BLaER1 treated with 17β-estradiol and CSF1 and Interleukin-3, amounts not matched to agents 10 nM and 100 nM (cell line): ENCODE results near the gene GPATCH2L.

Experiments used
- H3K27ac ChIP-seq, 11 experiments: shearing (Covaris generic); formaldehyde crosslinking; 2 replicates each; pipeline ENCODE4 v1.8.1; 2022
- H3K27me3 ChIP-seq, 11 experiments: shearing (Covaris generic); formaldehyde crosslinking; 2 replicates each; pipeline ENCODE4 v1.8.1; 2022
- H3K36me3 ChIP-seq, 11 experiments: shearing (Covaris generic); formaldehyde crosslinking; 2 replicates each; pipeline ENCODE4 v1.8.1; 2022
- H3K4me1 ChIP-seq, 10 experiments: shearing (Covaris generic); formaldehyde crosslinking; 2 replicates each; pipeline ENCODE4 v1.8.1; 2022
- H3K4me2 ChIP-seq, 11 experiments: shearing (Covaris generic); formaldehyde crosslinking; 2 replicates each; pipeline ENCODE4 v1.8.1; 2022
- H3K4me3 ChIP-seq, 10 experiments: shearing (Covaris generic); formaldehyde crosslinking; 2 replicates each; pipeline ENCODE4 v1.8.1; 2022
- H3K9ac ChIP-seq, 11 experiments: shearing (Covaris generic); formaldehyde crosslinking; 2 replicates each; pipeline ENCODE4 v1.8.1; 2022
- H3K9me3 ChIP-seq, 11 experiments: shearing (Covaris generic); formaldehyde crosslinking; replicated peaks in 1 of 11; 2 replicates each; pipeline ENCODE4 v1.8.1; 2022
- H4K20me1 ChIP-seq, 11 experiments: shearing (Covaris generic); formaldehyde crosslinking; 2 replicates each; pipeline ENCODE4 v1.8.1; 2022
- Cebpa-rat ChIP-seq, 11 experiments: shearing (Covaris generic); IDR thresholded peaks; 2 replicates each; pipeline ENCODE4 v1.8.1; 2022

The GPATCH2L gene

GRCh38 chr14:76227450-76228050 lies 75.8 kb downstream of the GPATCH2L start:
- H3K27ac ChIP-seq = no peak overlapping the region
- H3K4me1 ChIP-seq = peaks cover 0 to 17% (median 0%) of the 10 kb centered on the region in 10 experiments; a peak in 7 of 20 replicates
- no peak overlapping the region for H3K9ac ChIP-seq
- H3K36me3 ChIP-seq = peaks cover 0 to 2% (median 0%) of the 10 kb centered on the region in 11 experiments; a peak in 1 of 22 replicates
- peak in 8 of 11 experiments; percentile 37 to 82 (median 62); a peak in 12 of 22 replicates for TF ChIP-seq Cebpa-rat (IDR thresholded peaks at IDR 0.05)
- H3K27me3 ChIP-seq = no peaks in the 10 kb centered on the region
- no peaks in the 10 kb centered on the region for H4K20me1 ChIP-seq
- H3K9me3 ChIP-seq = peaks cover 0 to 6% (median 0%) of the 10 kb centered on the region in 11 experiments; a peak in 4 of 22 replicates
- H3K4me3 ChIP-seq = no peak overlapping the region
- H3K4me2 ChIP-seq = peak overlapping the region in 5 of 11 experiments; percentile 5 to 50 (median 38); a peak in 8 of 22 replicates

- no peaks in the 10 kb centered on the region for H3K27me3 ChIP-seq
- H3K27ac ChIP-seq = no peak overlapping the region
- H3K4me3 ChIP-seq = no peak overlapping the region
- no peak for TF ChIP-seq Cebpa-rat (IDR thresholded peaks at IDR 0.05)
- no peaks in the 10 kb centered on the region for H4K20me1 ChIP-seq
- H3K9ac ChIP-seq = no peak overlapping the region
- H3K4me1 ChIP-seq = peaks cover 0 to 17% (median 0%) of the 10 kb centered on the region in 10 experiments; a peak in 7 of 20 replicates
- H3K9me3 ChIP-seq = peaks cover 0 to 6% (median 0%) of the 10 kb centered on the region in 11 experiments; a peak in 4 of 22 replicates
- peak overlapping the region in 1 of 11 experiments; percentile 38; a peak in 1 of 22 replicates for H3K4me2 ChIP-seq
- peaks cover 0 to 7% (median 0%) of the 10 kb centered on the region in 11 experiments; a peak in 2 of 22 replicates for H3K36me3 ChIP-seq
Observed at GRCh38 chr14:76228138-76228537, 76.4 kb downstream of the GPATCH2L start.

GRCh38 chr14:76232800-76233199 lies 81.1 kb downstream of the GPATCH2L start:
- no peak overlapping the region for H3K4me3 ChIP-seq
- H3K27ac ChIP-seq = no peak overlapping the region
- H3K4me2 ChIP-seq = no peak overlapping the region
- TF ChIP-seq Cebpa-rat (IDR thresholded peaks at IDR 0.05) = no peak
- peaks cover 0 to 15% (median 0%) of the 10 kb centered on the region in 11 experiments; a peak in 3 of 22 replicates for H3K36me3 ChIP-seq
- peaks cover 0 to 12% (median 9%) of the 10 kb centered on the region in 11 experiments; a peak in 12 of 22 replicates for H3K9me3 ChIP-seq
- peaks cover 11 to 21% (median 12%) of the 10 kb centered on the region in 10 experiments; a peak in 19 of 20 replicates for H3K4me1 ChIP-seq
- H3K9ac ChIP-seq = no peak overlapping the region
- no peaks in the 10 kb centered on the region; a peak in 1 of 22 replicates for H4K20me1 ChIP-seq
- H3K27me3 ChIP-seq = no peaks in the 10 kb centered on the region

GRCh38 chr14:76235628-76236027 lies 83.9 kb downstream of the GPATCH2L start:
- peaks cover 2 to 25% (median 12%) of the 10 kb centered on the region in 11 experiments; a peak in 15 of 22 replicates for H3K9me3 ChIP-seq
- H3K4me3 ChIP-seq = no peak overlapping the region
- peak overlapping the region in 1 of 11 experiments; percentile 5; a peak in 1 of 22 replicates for H3K27ac ChIP-seq
- H3K4me2 ChIP-seq = peak overlapping the region in 10 of 11 experiments; percentile 14 to 75 (median 36); a peak in 14 of 22 replicates
- H3K27me3 ChIP-seq = no peaks in the 10 kb centered on the region
- H3K4me1 ChIP-seq = peaks cover 11 to 16% (median 12%) of the 10 kb centered on the region in 10 experiments; a peak in 19 of 20 replicates
- H4K20me1 ChIP-seq = no peaks in the 10 kb centered on the region; a peak in 1 of 22 replicates
- H3K36me3 ChIP-seq = peaks cover 0 to 28% (median 0%) of the 10 kb centered on the region in 11 experiments; a peak in 4 of 22 replicates
- TF ChIP-seq Cebpa-rat (IDR thresholded peaks at IDR 0.05) = no peak
- H3K9ac ChIP-seq = no peak overlapping the region

- Histone ChIP-seq H3K4me1 (peaks cover 11 to 16% (median 12%) of the 10 kb centered on the region in 10 experiments; a peak in 19 of 20 replicates), H3K9me3 (peaks cover 10 to 33% (median 18%) of the 10 kb centered on the region in 11 experiments; a peak in 20 of 22 replicates), H3K9ac (no peak overlapping the region), H3K36me3 (peaks cover 0 to 28% (median 0%) of the 10 kb centered on the region in 11 experiments; a peak in 4 of 22 replicates), H3K4me2 (peak overlapping the region in 10 of 11 experiments; percentile 14 to 75 (median 36); a peak in 16 of 22 replicates), H3K27ac (peak overlapping the region in 1 of 11 experiments; percentile 5; a peak in 1 of 22 replicates), H4K20me1 (no peaks in the 10 kb centered on the region; a peak in 1 of 22 replicates), H3K4me3 (no peak overlapping the region), H3K27me3 (no peaks in the 10 kb centered on the region)
- TF ChIP-seq Cebpa-rat (IDR thresholded peaks at IDR 0.05) = no peak
Observed at GRCh38 chr14:76236172-76237130, 84.7 kb downstream of the GPATCH2L start.

GRCh38 chr14:76237349-76237990 lies 85.7 kb downstream of the GPATCH2L start:
- no peak overlapping the region for H3K4me3 ChIP-seq
- peaks cover 0 to 27% (median 0%) of the 10 kb centered on the region in 11 experiments; a peak in 4 of 22 replicates for H3K36me3 ChIP-seq
- H3K4me2 ChIP-seq = no peak overlapping the region
- peaks cover 11 to 16% (median 12%) of the 10 kb centered on the region in 10 experiments; a peak in 19 of 20 replicates for H3K4me1 ChIP-seq
- H4K20me1 ChIP-seq = no peaks in the 10 kb centered on the region; a peak in 1 of 22 replicates
- TF ChIP-seq Cebpa-rat (IDR thresholded peaks at IDR 0.05) = no peak
- no peaks in the 10 kb centered on the region for H3K27me3 ChIP-seq
- H3K9me3 ChIP-seq = peaks cover 18 to 43% (median 29%) of the 10 kb centered on the region in 11 experiments
- no peak overlapping the region for H3K27ac ChIP-seq
- H3K9ac ChIP-seq = no peak overlapping the region

GRCh38 chr14:76245097-76245496 lies 93.4 kb downstream of the GPATCH2L start:
- Histone ChIP-seq H3K9me3 (peaks cover 33 to 57% (median 38%) of the 10 kb centered on the region in 11 experiments), H3K4me2 (no peak overlapping the region), H3K36me3 (peaks cover 0 to 15% (median 0%) of the 10 kb centered on the region in 11 experiments; a peak in 4 of 22 replicates), H3K27ac (no peak overlapping the region), H4K20me1 (no peaks in the 10 kb centered on the region), H3K4me3 (no peak overlapping the region), H3K27me3 (no peaks in the 10 kb centered on the region), H3K4me1 (peaks cover 0 to 6% (median 6%) of the 10 kb centered on the region in 10 experiments; a peak in 6 of 20 replicates), H3K9ac (no peak overlapping the region)
- no peak for TF ChIP-seq Cebpa-rat (IDR thresholded peaks at IDR 0.05)

GRCh38 chr14:76250302-76250701 lies 98.6 kb downstream of the GPATCH2L start:
- peaks cover 0 to 6% (median 0%) of the 10 kb centered on the region in 11 experiments; a peak in 1 of 22 replicates for H3K9me3 ChIP-seq
- H3K4me3 ChIP-seq = no peak overlapping the region

More at GRCh38 chr14:76250302-76250701, 98.6 kb downstream of the GPATCH2L start:
- H3K4me1 ChIP-seq = peaks cover 0 to 6% (median 6%) of the 10 kb centered on the region in 10 experiments; a peak in 6 of 20 replicates
- no peak overlapping the region for H3K9ac ChIP-seq
- H3K27ac ChIP-seq = no peak overlapping the region
- H3K27me3 ChIP-seq = no peaks in the 10 kb centered on the region; a peak in 1 of 22 replicates
- no peaks in the 10 kb centered on the region for H4K20me1 ChIP-seq
- H3K36me3 ChIP-seq = 0 out of 22 replicates have a peak, but pooled peaks cover 0 to 2% (median 0%) of the 10 kb centered on the region in 11 experiments
- no peak overlapping the region for H3K4me2 ChIP-seq
- TF ChIP-seq Cebpa-rat (IDR thresholded peaks at IDR 0.05) = no peak
